Activated CD8-positive, alpha-beta memory T cell treated with anti-CD3 and anti-CD28 coated beads, Interleukin-2, amount 10 ng/mL, durations not matched to agents 7 days and 5 days (primary cell): ENCODE measurements around the gene SH3PXD2B. TPM values are rescaled to one million over a fixed set of nuclear protein-coding genes. Genes with fewer than 3 reads are reported as not detected.
"Not testable (repeated sequence)": the region's sequence is repeated elsewhere in the genome, so short reads cannot be mapped to it uniquely, and the experiment has no call there.

Source experiments
- ATAC-seq: fragments of 150-1000 bp; cut with Tn5 transposase; one replicate; pipeline ENCODE4 v1.10.0; 2021; ENCODE audit warnings: moderate library complexity
- CTCF ChIA-PET: fragments of 350-600 bp; sonication (Branson Sonifier 250); formaldehyde crosslinking; loops from one replicate; lab custom pipeline; 2021; ENCODE audit warnings: antibody characterized with exemption; lab: Charles Lee
- DNase-seq: peaks from one replicate; pipeline ENCODE4 v3.0.0-alpha.2; 2020
- H3K27ac Mint-ChIP-seq: one replicate; pipeline ENCODE4 v1.8.0; 2021; ENCODE audit warnings: mild to moderate bottlenecking, mixed read lengths
- H3K27me3 Mint-ChIP-seq: one replicate; pipeline ENCODE4 v1.8.0; 2021; ENCODE audit warnings: mixed read lengths
- H3K36me3 Mint-ChIP-seq: one replicate; pipeline ENCODE4 v1.8.0; 2021; ENCODE audit warnings: mild to moderate bottlenecking, mixed read lengths
- H3K4me1 Mint-ChIP-seq: one replicate; pipeline ENCODE4 v1.8.0; 2021; ENCODE audit warnings: mixed read lengths
- H3K4me3 Mint-ChIP-seq: one replicate; pipeline ENCODE4 v1.8.0; 2021; ENCODE audit warnings: mild to moderate bottlenecking, moderate library complexity, mixed read lengths
- H3K9me3 Mint-ChIP-seq: one replicate; pipeline ENCODE4 v1.8.0; 2022; ENCODE audit warnings: low read depth, mixed read lengths
- total RNA-seq, 2 experiments: library from RNA; stranded (reverse); gene quantifications; one replicate each; pipeline ENCODE4 v1.2.3, GENCODE V29; 2021

SH3PXD2B gene
- total RNA-seq, 2 experiments from 2014 or later, result 0.06 to 0.12 TPM

GRCh38 chr5:172358345-172358744, 96.0 kb downstream of the SH3PXD2B start:
- peaks cover 4% of the 10 kb centered on the region for H3K27me3 Mint-ChIP-seq
- ATAC-seq (no peak), DNase-seq (no peak)
- peaks cover 1% of the 10 kb centered on the region for H3K36me3 Mint-ChIP-seq
- CTCF ChIA-PET, result no interaction called here
- no peaks in the 10 kb centered on the region for H3K9me3 Mint-ChIP-seq
- no peak overlapping the region for H3K4me3 Mint-ChIP-seq
- peaks cover 7% of the 10 kb centered on the region for H3K4me1 Mint-ChIP-seq
- H3K27ac Mint-ChIP-seq, result no peak overlapping the region

GRCh38 chr5:172356527-172356926, 97.8 kb downstream of the SH3PXD2B start:
- H3K36me3 Mint-ChIP-seq, result no peaks in the 10 kb centered on the region
- no peak overlapping the region for H3K27ac Mint-ChIP-seq
- H3K9me3 Mint-ChIP-seq, result no peaks in the 10 kb centered on the region
- DNase-seq (no peak), ATAC-seq (no peak)
- H3K4me1 Mint-ChIP-seq, result peaks cover 3% of the 10 kb centered on the region
- no peak overlapping the region for H3K4me3 Mint-ChIP-seq
- CTCF ChIA-PET, result no interaction called here
- H3K27me3 Mint-ChIP-seq, result peaks cover 4% of the 10 kb centered on the region

GRCh38 chr5:172356047-172356446, 98.3 kb downstream of the SH3PXD2B start:
- no peaks in the 10 kb centered on the region for H3K9me3 Mint-ChIP-seq
- no peaks in the 10 kb centered on the region for H3K36me3 Mint-ChIP-seq
- ATAC-seq (no peak), DNase-seq (no peak)
- CTCF ChIA-PET, result interaction anchor here (0.6 kb wide), 1 partner anchor 94 kb away, joined by 3 read pairs; no protein-coding TSS in a partner anchor
- H3K27me3 Mint-ChIP-seq, result peaks cover 4% of the 10 kb centered on the region
- no peak overlapping the region for H3K4me3 Mint-ChIP-seq
- H3K27ac Mint-ChIP-seq, result no peak overlapping the region
- H3K4me1 Mint-ChIP-seq, result no peaks in the 10 kb centered on the region

- DNase-seq, result no peak
- CTCF ChIA-PET, result interaction anchor here (0.9 kb wide), 1 partner anchor 55 kb away, joined by 3 read pairs; no protein-coding TSS in a partner anchor
- no peak for ATAC-seq
- Mint-ChIP-seq H3K27me3 (peaks cover 4% of the 10 kb centered on the region), H3K27ac (no peak overlapping the region), H3K36me3 (no peaks in the 10 kb centered on the region), H3K9me3 (no peaks in the 10 kb centered on the region), H3K4me1 (no peaks in the 10 kb centered on the region), H3K4me3 (no peak overlapping the region)
These were observed 100.5 kb downstream of the SH3PXD2B start for GRCh38 chr5:172353846-172354245.

GRCh38 chr5:172353271-172353812, 101.0 kb downstream of the SH3PXD2B start:
- Mint-ChIP-seq H3K27me3 (peaks cover 4% of the 10 kb centered on the region), H3K4me1 (no peaks in the 10 kb centered on the region), H3K9me3 (no peaks in the 10 kb centered on the region), H3K4me3 (no peak overlapping the region), H3K36me3 (no peaks in the 10 kb centered on the region), H3K27ac (no peak overlapping the region)
- ATAC-seq (no peak), DNase-seq (no peak)
- CTCF ChIA-PET, result no interaction called here

- H3K27ac Mint-ChIP-seq, H3K4me1 Mint-ChIP-seq, CTCF ChIA-PET: not testable (repeated sequence)
These were observed 101.8 kb downstream of the SH3PXD2B start for GRCh38 chr5:172352526-172352925.

GRCh38 chr5:172351240-172351778, 103.0 kb downstream of the SH3PXD2B start:
- Mint-ChIP-seq H3K27ac (no peak overlapping the region), H3K4me3 (no peak overlapping the region), H3K4me1 (no peaks in the 10 kb centered on the region), H3K36me3 (no peaks in the 10 kb centered on the region), H3K9me3 (no peaks in the 10 kb centered on the region), H3K27me3 (peaks cover 7% of the 10 kb centered on the region)
- CTCF ChIA-PET, result no interaction called here
- DNase-seq (no peak), ATAC-seq (no peak)

More at GRCh38 chr5:172352526-172352925, 101.8 kb downstream of the SH3PXD2B start:
- not testable (repeated sequence) for H3K36me3 Mint-ChIP-seq, H3K4me3 Mint-ChIP-seq, H3K27me3 Mint-ChIP-seq, DNase-seq, H3K9me3 Mint-ChIP-seq, ATAC-seq

GRCh38 chr5:172350212-172351181, 103.8 kb downstream of the SH3PXD2B start:
- CTCF ChIA-PET, result no interaction called here
- Mint-ChIP-seq H3K36me3 (no peaks in the 10 kb centered on the region), H3K4me3 (no peak overlapping the region), H3K27me3 (peaks cover 8% of the 10 kb centered on the region), H3K4me1 (no peaks in the 10 kb centered on the region), H3K27ac (no peak overlapping the region), H3K9me3 (no peaks in the 10 kb centered on the region)
- no peak for ATAC-seq
- no peak for DNase-seq

- H3K36me3 Mint-ChIP-seq, CTCF ChIA-PET, H3K27ac Mint-ChIP-seq, H3K4me3 Mint-ChIP-seq, DNase-seq, H3K4me1 Mint-ChIP-seq, H3K9me3 Mint-ChIP-seq, ATAC-seq: not testable (repeated sequence)
- H3K27me3 Mint-ChIP-seq, result peaks cover 13% of the 10 kb centered on the region
These were observed 105.6 kb downstream of the SH3PXD2B start for GRCh38 chr5:172348733-172349132.

GRCh38 chr5:172348084-172348483, 106.2 kb downstream of the SH3PXD2B start:
- Mint-ChIP-seq H3K4me3 (no peak overlapping the region), H3K9me3 (no peaks in the 10 kb centered on the region), H3K4me1 (no peaks in the 10 kb centered on the region), H3K27me3 (peaks cover 13% of the 10 kb centered on the region), H3K36me3 (no peaks in the 10 kb centered on the region), H3K27ac (no peak overlapping the region)
- no peak for DNase-seq
- ATAC-seq, result no peak
- CTCF ChIA-PET, result no interaction called here

- Mint-ChIP-seq H3K36me3 (no peaks in the 10 kb centered on the region), H3K4me3 (no peak overlapping the region), H3K27ac (no peak overlapping the region), H3K9me3 (no peaks in the 10 kb centered on the region), H3K27me3 (peaks cover 13% of the 10 kb centered on the region), H3K4me1 (no peaks in the 10 kb centered on the region)
- ATAC-seq, result no peak
- CTCF ChIA-PET, result no interaction called here
- DNase-seq, result no peak
These were observed 106.8 kb downstream of the SH3PXD2B start for GRCh38 chr5:172347496-172348052.

- H3K4me1 Mint-ChIP-seq, result no peaks in the 10 kb centered on the region
- no peak overlapping the region for H3K4me3 Mint-ChIP-seq
- H3K27ac Mint-ChIP-seq, result no peak overlapping the region
- no peak for ATAC-seq
- DNase-seq, result no peak
- peaks cover 13% of the 10 kb centered on the region for H3K27me3 Mint-ChIP-seq
- no peaks in the 10 kb centered on the region for H3K9me3 Mint-ChIP-seq
- CTCF ChIA-PET, result no interaction called here
- no peaks in the 10 kb centered on the region for H3K36me3 Mint-ChIP-seq
These were observed 108.4 kb downstream of the SH3PXD2B start for GRCh38 chr5:172345881-172346280.

GRCh38 chr5:172344855-172345409, 109.4 kb downstream of the SH3PXD2B start:
- H3K36me3 Mint-ChIP-seq, result no peaks in the 10 kb centered on the region
- CTCF ChIA-PET, result no interaction called here
- ATAC-seq (no peak), DNase-seq (no peak)
- H3K27me3 Mint-ChIP-seq, result peaks cover 13% of the 10 kb centered on the region
- H3K4me3 Mint-ChIP-seq, result no peak overlapping the region
- H3K9me3 Mint-ChIP-seq, result no peaks in the 10 kb centered on the region
- H3K27ac Mint-ChIP-seq, result no peak overlapping the region
- H3K4me1 Mint-ChIP-seq, result no peaks in the 10 kb centered on the region
